NCI-H2227 (cell line): ENCODE data around the gene FOXC2.
A peak's percentile ranks its signal among the peaks of the same experiment; 100 is the strongest.

ENCODE experiments used
- DNase-seq: peaks from one replicate; lab custom pipeline; 2025; ENCODE audit not compliant: unreplicated experiment; lab: John Stamatoyannopoulos, UW

The FOXC2 gene

GRCh38 chr16:86554917-86555703, 11.5 kb upstream of the FOXC2 start, which contains the start of gene MTHFSD:
MTHFSD (minus strand) TSS chr16:86555235; CDS start chr16:86555184, 51 bp downstream.
- peak; percentile 94 for DNase-seq

- peak; percentile 3 for DNase-seq
These were observed 10.9 kb upstream of the FOXC2 start for GRCh38 chr16:86555704-86556075.

GRCh38 chr16:86556576-86556975, 10.1 kb upstream of the FOXC2 start:
- no peak for DNase-seq

- no peak for DNase-seq
These were observed 9.0 kb upstream of the FOXC2 start for GRCh38 chr16:86557587-86557986.

- DNase-seq, result no peak
These were observed 8.1 kb upstream of the FOXC2 start for GRCh38 chr16:86558355-86559193.

- DNase-seq, result no peak
These were observed 6.8 kb upstream of the FOXC2 start for GRCh38 chr16:86559802-86560305.

GRCh38 chr16:86562356-86562755, 4.3 kb upstream of the FOXC2 start:
- DNase-seq, result no peak

- peak; percentile 86 for DNase-seq
These were observed 2.9 kb upstream of the FOXC2 start for GRCh38 chr16:86563469-86564345.

- no peak for DNase-seq
These were observed 1.4 kb upstream of the FOXC2 start for GRCh38 chr16:86565181-86565631.

GRCh38 chr16:86565644-86566511, 751 bp upstream of the FOXC2 start:
- DNase-seq, result no peak

- DNase-seq, result no peak
These were observed 504 bp downstream of the FOXC2 start for GRCh38 chr16:86566966-86567700.

GRCh38 chr16:86567701-86568581, 1.3 kb downstream of the FOXC2 start:
- no peak for DNase-seq

- no peak for DNase-seq
These were observed 2.3 kb downstream of the FOXC2 start for GRCh38 chr16:86568677-86569623.

- DNase-seq, result no peak
These were observed 3.2 kb downstream of the FOXC2 start for GRCh38 chr16:86569701-86570447.

GRCh38 chr16:86570558-86571529, 4.2 kb downstream of the FOXC2 start:
- no peak for DNase-seq
